HL-60 (cell line): ENCODE measurements around the gene CLSTN3.

Experiments used
- DNase-seq, 2 experiments: peaks; one replicate each; pipeline ENCODE4 v3.0.0-alpha.2; 2010 to 2020; ENCODE audit warnings: low read depth in 1 of 2, low spot score in 1 of 2
- H3K27ac ChIP-seq: fragments of 250-450 bp; sonication (Bioruptor Pico); replicated peaks from 2 replicates; pipeline ENCODE4 v1.5.1; 2020; ENCODE audit warnings: mild to moderate bottlenecking, moderate library complexity
- H3K27me3 ChIP-seq: fragments of 250-450 bp; sonication (Bioruptor Pico); 2 replicates; pipeline ENCODE4 v1.5.1; 2021; ENCODE audit warnings: mild to moderate bottlenecking, moderate library complexity; ENCODE audit not compliant: insufficient read depth, poor library complexity, severe bottlenecking
- H3K4me3 ChIP-seq: replicated peaks from 2 replicates; pipeline ENCODE4 v1.5.1; 2011; ENCODE audit warnings: mild to moderate bottlenecking, control low read depth, low read length; ENCODE audit not compliant: insufficient read depth
- GABPA ChIP-seq: IDR thresholded peaks from 2 replicates; pipeline ENCODE4 v1.6.1; 2012; ENCODE audit warnings: low read depth
- POLR2AphosphoS5 ChIP-seq: IDR thresholded peaks from 2 replicates; pipeline ENCODE4 v1.6.1; 2012; ENCODE audit warnings: low read depth
- SPI1 ChIP-seq: IDR thresholded peaks from 2 replicates; pipeline ENCODE4 v1.6.1; 2012; ENCODE audit warnings: low read depth, mild to moderate bottlenecking, borderline replicate concordance
- TF ChIP-seq, protein P1 (sequence below): IDR thresholded peaks from 2 replicates; pipeline ENCODE4 v1.6.1; 2012; ENCODE audit warnings: low read depth; ENCODE audit not compliant: insufficient replicate concordance
- TF ChIP-seq, protein P2 (sequence below): IDR thresholded peaks from one replicate; pipeline ENCODE4 v1.5.1; 2011; ENCODE audit warnings: low read length, control low read depth, inconsistent platforms; ENCODE audit not compliant: insufficient read depth

The CLSTN3 gene

GRCh38 chr12:7120166-7120565 is 10.0 kb upstream of the CLSTN3 start:
- TF ChIP-seq GABPA: no peak
- TF ChIP-seq POLR2AphosphoS5: no peak
- no peak for TF ChIP-seq SPI1
- TF ChIP-seq, protein P1, sequence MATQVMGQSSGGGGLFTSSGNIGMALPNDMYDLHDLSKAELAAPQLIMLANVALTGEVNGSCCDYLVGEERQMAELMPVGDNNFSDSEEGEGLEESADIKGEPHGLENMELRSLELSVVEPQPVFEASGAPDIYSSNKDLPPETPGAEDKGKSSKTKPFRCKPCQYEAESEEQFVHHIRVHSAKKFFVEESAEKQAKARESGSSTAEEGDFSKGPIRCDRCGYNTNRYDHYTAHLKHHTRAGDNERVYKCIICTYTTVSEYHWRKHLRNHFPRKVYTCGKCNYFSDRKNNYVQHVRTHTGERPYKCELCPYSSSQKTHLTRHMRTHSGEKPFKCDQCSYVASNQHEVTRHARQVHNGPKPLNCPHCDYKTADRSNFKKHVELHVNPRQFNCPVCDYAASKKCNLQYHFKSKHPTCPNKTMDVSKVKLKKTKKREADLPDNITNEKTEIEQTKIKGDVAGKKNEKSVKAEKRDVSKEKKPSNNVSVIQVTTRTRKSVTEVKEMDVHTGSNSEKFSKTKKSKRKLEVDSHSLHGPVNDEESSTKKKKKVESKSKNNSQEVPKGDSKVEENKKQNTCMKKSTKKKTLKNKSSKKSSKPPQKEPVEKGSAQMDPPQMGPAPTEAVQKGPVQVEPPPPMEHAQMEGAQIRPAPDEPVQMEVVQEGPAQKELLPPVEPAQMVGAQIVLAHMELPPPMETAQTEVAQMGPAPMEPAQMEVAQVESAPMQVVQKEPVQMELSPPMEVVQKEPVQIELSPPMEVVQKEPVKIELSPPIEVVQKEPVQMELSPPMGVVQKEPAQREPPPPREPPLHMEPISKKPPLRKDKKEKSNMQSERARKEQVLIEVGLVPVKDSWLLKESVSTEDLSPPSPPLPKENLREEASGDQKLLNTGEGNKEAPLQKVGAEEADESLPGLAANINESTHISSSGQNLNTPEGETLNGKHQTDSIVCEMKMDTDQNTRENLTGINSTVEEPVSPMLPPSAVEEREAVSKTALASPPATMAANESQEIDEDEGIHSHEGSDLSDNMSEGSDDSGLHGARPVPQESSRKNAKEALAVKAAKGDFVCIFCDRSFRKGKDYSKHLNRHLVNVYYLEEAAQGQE: no peak
- TF ChIP-seq, protein P2, sequence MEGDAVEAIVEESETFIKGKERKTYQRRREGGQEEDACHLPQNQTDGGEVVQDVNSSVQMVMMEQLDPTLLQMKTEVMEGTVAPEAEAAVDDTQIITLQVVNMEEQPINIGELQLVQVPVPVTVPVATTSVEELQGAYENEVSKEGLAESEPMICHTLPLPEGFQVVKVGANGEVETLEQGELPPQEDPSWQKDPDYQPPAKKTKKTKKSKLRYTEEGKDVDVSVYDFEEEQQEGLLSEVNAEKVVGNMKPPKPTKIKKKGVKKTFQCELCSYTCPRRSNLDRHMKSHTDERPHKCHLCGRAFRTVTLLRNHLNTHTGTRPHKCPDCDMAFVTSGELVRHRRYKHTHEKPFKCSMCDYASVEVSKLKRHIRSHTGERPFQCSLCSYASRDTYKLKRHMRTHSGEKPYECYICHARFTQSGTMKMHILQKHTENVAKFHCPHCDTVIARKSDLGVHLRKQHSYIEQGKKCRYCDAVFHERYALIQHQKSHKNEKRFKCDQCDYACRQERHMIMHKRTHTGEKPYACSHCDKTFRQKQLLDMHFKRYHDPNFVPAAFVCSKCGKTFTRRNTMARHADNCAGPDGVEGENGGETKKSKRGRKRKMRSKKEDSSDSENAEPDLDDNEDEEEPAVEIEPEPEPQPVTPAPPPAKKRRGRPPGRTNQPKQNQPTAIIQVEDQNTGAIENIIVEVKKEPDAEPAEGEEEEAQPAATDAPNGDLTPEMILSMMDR: no peak
- no peak for DNase-seq
- Histone ChIP-seq H3K4me3 (no peak overlapping the region), H3K27ac (no peak overlapping the region), H3K27me3 (no peaks in the 10 kb centered on the region)

GRCh38 chr12:7121324-7121723 is 8.8 kb upstream of the CLSTN3 start:
- no peaks in the 10 kb centered on the region for H3K27me3 ChIP-seq
- no peak overlapping the region for H3K4me3 ChIP-seq
- TF ChIP-seq SPI1: no peak
- no peak for TF ChIP-seq GABPA
- TF ChIP-seq POLR2AphosphoS5: no peak
- TF ChIP-seq, protein P1: no peak
- TF ChIP-seq, protein P2: no peak
- no peak overlapping the region for H3K27ac ChIP-seq
- DNase-seq: no peak

DNA sequence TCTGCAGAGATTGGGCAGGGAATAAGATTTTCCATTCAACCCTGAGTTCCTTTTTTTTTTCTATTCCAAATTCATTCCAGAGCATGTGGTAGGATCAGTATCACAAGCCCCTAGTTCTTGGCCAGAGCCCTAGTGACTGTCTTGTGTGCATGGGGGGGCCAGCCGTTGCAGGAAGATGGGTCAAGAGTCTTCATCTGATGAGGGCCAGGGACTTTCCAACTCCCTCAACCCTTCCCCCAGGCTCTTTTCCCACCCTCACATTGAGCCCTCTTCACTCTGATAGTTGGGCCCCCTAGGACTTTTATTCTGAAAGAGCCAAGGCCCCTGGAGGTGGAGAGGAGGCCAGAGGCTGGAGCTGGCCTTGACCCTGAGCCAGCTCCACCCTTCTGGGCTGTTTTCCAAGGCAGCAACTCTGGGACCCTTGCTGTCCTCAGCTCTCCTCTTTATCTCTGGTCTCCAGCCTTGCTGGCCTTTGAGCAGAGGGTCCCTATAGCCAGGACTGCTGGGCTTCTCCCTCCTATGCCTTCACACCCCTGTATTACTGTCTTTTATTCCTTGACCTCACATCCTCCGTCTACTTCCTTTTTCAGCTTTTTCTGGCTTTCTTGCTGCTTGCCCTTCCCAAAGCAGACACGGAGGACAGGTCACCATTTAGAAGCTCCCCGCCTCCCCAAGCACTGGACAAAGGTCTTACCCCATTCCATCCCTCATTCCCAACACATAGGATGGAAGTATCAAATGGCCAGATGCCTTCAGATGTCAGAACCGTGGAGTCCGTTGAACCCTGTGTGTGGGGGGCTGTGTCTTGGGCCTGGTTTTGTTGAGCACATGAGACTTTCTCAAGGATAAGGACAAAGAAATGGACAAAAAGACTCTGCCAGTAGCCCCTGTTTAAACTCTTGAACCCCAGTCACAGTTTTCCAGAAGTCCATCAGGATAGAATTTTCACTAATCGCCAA is 7.1 kb upstream of the CLSTN3 start:
- H3K27ac ChIP-seq: no peak overlapping the region
- no peak for DNase-seq
- no peak for TF ChIP-seq GABPA
- TF ChIP-seq POLR2AphosphoS5: no peak
- TF ChIP-seq, protein P1: no peak
- TF ChIP-seq SPI1: no peak
- TF ChIP-seq, protein P2: no peak
- no peak overlapping the region for H3K4me3 ChIP-seq
- no peaks in the 10 kb centered on the region for H3K27me3 ChIP-seq
